MCF 10A (cell line): Measurements from ENCODE around the gene ARFGAP1. TPM values are rescaled to one million over a fixed set of nuclear protein-coding genes. Genes with fewer than 3 reads are reported as not detected.

Experiments
- BruUV-seq: library from RNA; stranded (reverse); fragments of 400-500 nt; replicated peaks from 2 replicates; lab custom pipeline; 2021; lab: Mats Ljungman, UMichigan
- CTCF ChIA-PET: fragments of 300-600 bp; sonication (Branson Sonifier 250); formaldehyde crosslinking; extraction: SDS; loops from one replicate; lab custom pipeline; 2021; ENCODE audit warnings: antibody characterized with exemption, inconsistent platforms; lab: Yijun Ruan, JAX
- POLR2A ChIA-PET: fragments of 300-600, 350-650 bp; sonication (Branson Sonifier 250); formaldehyde crosslinking; extraction: SDS; loops from one replicate; lab custom pipeline; 2020; ENCODE audit warnings: antibody characterized with exemption, inconsistent platforms; lab: Yijun Ruan, JAX
- DNase-seq: peaks from one replicate; pipeline ENCODE4 v3.0.0-alpha.2; 2018; ENCODE audit not compliant: unreplicated experiment
- H3K27ac Mint-ChIP-seq: one replicate; pipeline ENCODE4 v1.8.0; 2022; ENCODE audit warnings: mild to moderate bottlenecking, low read depth, mixed read lengths; ENCODE audit not compliant: unreplicated experiment
- H3K27me3 Mint-ChIP-seq: one replicate; pipeline ENCODE4 v1.8.0; 2022; ENCODE audit warnings: mixed read lengths; ENCODE audit not compliant: insufficient read depth, unreplicated experiment
- H3K36me3 Mint-ChIP-seq: one replicate; pipeline ENCODE4 v1.8.0; 2022; ENCODE audit warnings: mild to moderate bottlenecking, moderate library complexity, mixed read lengths; ENCODE audit not compliant: insufficient read depth, unreplicated experiment
- H3K4me1 Mint-ChIP-seq: one replicate; pipeline ENCODE4 v1.8.0; 2022; ENCODE audit warnings: mixed read lengths; ENCODE audit not compliant: insufficient read depth, unreplicated experiment
- H3K4me3 Mint-ChIP-seq: one replicate; pipeline ENCODE4 v1.8.0; 2022; ENCODE audit warnings: mild to moderate bottlenecking, moderate library complexity, mixed read lengths; ENCODE audit not compliant: unreplicated experiment
- H3K9me3 Mint-ChIP-seq: one replicate; pipeline ENCODE4 v1.8.0; 2022; ENCODE audit warnings: mixed read lengths; ENCODE audit not compliant: unreplicated experiment
- CTCF ChIP-seq: fragments of 200-600 bp; IDR thresholded peaks from one replicate; pipeline ENCODE4 v1.8.0; 2022; ENCODE audit warnings: antibody characterized with exemption, mild to moderate bottlenecking; ENCODE audit not compliant: unreplicated experiment
- intact Hi-C: fragments of 100-400 bp; cut with micrococcal nuclease; formaldehyde crosslinking; loops from 2 replicates; pipeline ENCODE4 v1.14.1; 2022
- total RNA-seq: library from RNA; stranded (reverse); gene quantifications from 2 replicates; pipeline ENCODE4 v1.2.3, GENCODE V29; 2022

The ARFGAP1 gene
- total RNA-seq, 1 experiment from 2014 or later: 93.6 TPM

GRCh38 chr20:63329331-63330083 lies 56.9 kb downstream of the ARFGAP1 start:
- H3K36me3 Mint-ChIP-seq: no peaks in the 10 kb centered on the region
- no peak for TF ChIP-seq CTCF
- no peak overlapping the region for H3K27ac Mint-ChIP-seq
- intact Hi-C loops: no loop called here
- no peak for DNase-seq
- peaks cover 9% of the 10 kb centered on the region for H3K9me3 Mint-ChIP-seq
- ChIA-PET CTCF (interaction anchor here (0.5 to 0.7 kb wide), 2 partner anchors 14 to 216 kb away, joined by 3 read pairs; no protein-coding TSS in a partner anchor), POLR2A (no interaction called here)
- H3K4me3 Mint-ChIP-seq: no peak overlapping the region
- H3K4me1 Mint-ChIP-seq: no peaks in the 10 kb centered on the region
- peaks cover 2% of the 10 kb centered on the region for H3K27me3 Mint-ChIP-seq
- no TSS peak for BruUV-seq

GRCh38 chr20:63330084-63330760 lies 57.6 kb downstream of the ARFGAP1 start:
- intact Hi-C loops: no loop called here
- no peak for TF ChIP-seq CTCF
- CTCF ChIA-PET: interaction anchor here (0.6 to 0.7 kb wide), 2 partner anchors 12 to 14 kb away, joined by 3 read pairs; no protein-coding TSS in a partner anchor

GRCh38 chr20:63330940-63331339 lies 58.3 kb downstream of the ARFGAP1 start:
- no peak for DNase-seq
- Mint-ChIP-seq H3K4me3 (no peak overlapping the region), H3K9me3 (peaks cover 9% of the 10 kb centered on the region), H3K4me1 (no peaks in the 10 kb centered on the region), H3K27ac (no peak overlapping the region), H3K27me3 (peaks cover 8% of the 10 kb centered on the region), H3K36me3 (peaks cover 5% of the 10 kb centered on the region)
- TF ChIP-seq CTCF: no peak
- no TSS peak for BruUV-seq
- POLR2A ChIA-PET: no interaction called here
- CTCF ChIA-PET: interaction anchor here (0.6 to 0.7 kb wide), 2 partner anchors 10 to 13 kb away, joined by 3 read pairs; no protein-coding TSS in a partner anchor
- intact Hi-C loops: no loop called here

More at GRCh38 chr20:63330084-63330760, 57.6 kb downstream of the ARFGAP1 start:
- POLR2A ChIA-PET: no interaction called here
- H3K4me3 Mint-ChIP-seq: no peak overlapping the region
- no peaks in the 10 kb centered on the region for H3K36me3 Mint-ChIP-seq
- H3K27ac Mint-ChIP-seq: no peak overlapping the region
- H3K9me3 Mint-ChIP-seq: peaks cover 9% of the 10 kb centered on the region
- no peaks in the 10 kb centered on the region for H3K4me1 Mint-ChIP-seq
- no peak for DNase-seq
- H3K27me3 Mint-ChIP-seq: peaks cover 1% of the 10 kb centered on the region
- no TSS peak for BruUV-seq

GRCh38 chr20:63331741-63332400 lies 59.3 kb downstream of the ARFGAP1 start:
- Mint-ChIP-seq H3K4me1 (no peaks in the 10 kb centered on the region), H3K27ac (no peak overlapping the region), H3K36me3 (peaks cover 6% of the 10 kb centered on the region), H3K4me3 (no peak overlapping the region), H3K27me3 (peaks cover 18% of the 10 kb centered on the region), H3K9me3 (peaks cover 9% of the 10 kb centered on the region)
- CTCF ChIA-PET: interaction anchor here (0.7 kb wide), 2 partner anchors 9 to 22 kb away, joined by 3 to 4 read pairs; no protein-coding TSS in a partner anchor
- DNase-seq: no peak
- BruUV-seq: no TSS peak
- intact Hi-C loops: no loop called here
- POLR2A ChIA-PET: no interaction called here
- no peak for TF ChIP-seq CTCF
